Adrenal gland (tissue), 12 donors: ENCODE results near the gene NPY2R. TPM values are rescaled to one million over a fixed set of nuclear protein-coding genes. Genes with fewer than 3 reads are reported as not detected.

Experiments used
- DNase-seq, 7 donors: peaks; one replicate each; pipeline ENCODE4 v3.0.0-alpha.2; 2019 to 2020
- H3K27ac ChIP-seq, 5 donors: fragments of 200-600 bp; sonication (generic) in 4 of 5; 1 replicate in 3 of 5; 2 replicates in 2 of 5; pipeline versions ENCODE4 v1.5.1 to v1.8.0; 2016 to 2020; ENCODE audit warnings: mild to moderate bottlenecking in 1 of 5
- H3K27me3 ChIP-seq: fragments of 200-600 bp; 2 replicates; pipeline ENCODE4 v1.8.0; 2021
- H3K36me3 ChIP-seq, 2 donors: fragments of 200-600 bp; replicated peaks in 1 of 2; 1 replicate in 1 of 2; 2 replicates in 1 of 2; pipeline versions ENCODE4 v1.5.1 to v1.8.0; 2018 to 2022
- H3K4me1 ChIP-seq, 2 donors: fragments of 200-600 bp; replicated peaks in 1 of 2; 1 replicate in 1 of 2; 2 replicates in 1 of 2; pipeline versions ENCODE4 v1.5.1 to v1.8.0; 2018 to 2021
- H3K4me3 ChIP-seq, 4 donors: fragments of 200-600 bp; sonication (generic) in 3 of 4; one replicate each; pipeline ENCODE4 v1.5.1; 2016 to 2018
- H3K9me3 ChIP-seq, 3 donors: fragments of 200-600 bp; sonication (generic) in 1 of 3; replicated peaks in 1 of 3; 1 replicate in 2 of 3; 2 replicates in 1 of 3; pipeline versions ENCODE4 v1.5.1 to v1.8.0; 2016 to 2021
- POLR2A ChIP-seq, 2 donors: fragments of 450-650 bp; IDR thresholded peaks; one replicate each; pipeline ENCODE4 v1.6.1; 2017; ENCODE audit warnings: antibody characterized with exemption in 2 of 2, mild to moderate bottlenecking in 2 of 2, moderate library complexity in 1 of 2
- WGBS, 4 donors: extraction: QIAGEN DNeasy Blood & Tissue Kit in 2 of 4; methylation state at CpG; one replicate each; pipeline versions ENCODE4 v1.1.5 to v1.1.7; 2013 to 2017; 5-methylcytosine and 5-hydroxymethylcytosine counted together
- intact Hi-C, 2 donors: fragments of 100-400 bp; cut with DNase I; formaldehyde crosslinking; loops; one replicate each; pipeline versions ENCODE4 v1.14.1 to v1.15.0; 2022 to 2023
- polyA plus RNA-seq, 3 donors: library from polyadenylated mRNA; stranded (reverse); fragments of 200-250 nt in 2 of 3; fragments of 350-450 nt in 1 of 3; fragmentation: Illumina TruSeq in 1 of 3; extraction: RNeasy Lipid Tissue Mini Kit (QIAGEN cat#74804) in 1 of 3; gene quantifications; one replicate each; pipeline ENCODE4 v1.2.3, GENCODE V29; 2013 to 2014
- total RNA-seq, 9 donors: library from RNA; depleted of rRNA in 4 of 9; stranded (reverse); fragments of >200 nt in 4 of 9; fragments of 120-200 nt in 1 of 9; fragmentation: NEBNext Ultra II Directional in 1 of 9; extraction: Animal tissue kit (Norgen Biotek cat#: 25700) in 1 of 9; gene quantifications; one replicate each; pipeline versions ENCODE4 v1.1.0 to v1.2.4, GENCODE V29; 2013 to 2023
- TF ChIP-seq, protein P1 (sequence below), 6 experiments: fragments of 450-650 bp in 4 of 6; fragments of 200-600 bp in 2 of 6; sonication (generic) in 1 of 6; IDR thresholded peaks; 1 replicate in 5 of 6; 2 replicates in 1 of 6; pipeline versions ENCODE4 v1.5.1 to v1.8.0; 2016 to 2021; ENCODE audit warnings: antibody characterized with exemption in 6 of 6, mild to moderate bottlenecking in 2 of 6, moderate library complexity in 1 of 6
- donor health status: healthy with polysubstance abuse.
- donor health status: Bipolar disorder and iron deficiency.
- donor health status: DM: yes; HTN: yes; CAD: no.
- donor health status: DM: no; HTN: no; CAD: no.
- donor health status: DM: no; HTN: no; CAD: no.
- donor health status: DM: yes; HTN: yes; CAD: no.

Gene NPY2R
- total and polyA plus RNA-seq, 12 donors = 0.03 to 0.55 (median 0.12) TPM; not detected in 8

DNA sequence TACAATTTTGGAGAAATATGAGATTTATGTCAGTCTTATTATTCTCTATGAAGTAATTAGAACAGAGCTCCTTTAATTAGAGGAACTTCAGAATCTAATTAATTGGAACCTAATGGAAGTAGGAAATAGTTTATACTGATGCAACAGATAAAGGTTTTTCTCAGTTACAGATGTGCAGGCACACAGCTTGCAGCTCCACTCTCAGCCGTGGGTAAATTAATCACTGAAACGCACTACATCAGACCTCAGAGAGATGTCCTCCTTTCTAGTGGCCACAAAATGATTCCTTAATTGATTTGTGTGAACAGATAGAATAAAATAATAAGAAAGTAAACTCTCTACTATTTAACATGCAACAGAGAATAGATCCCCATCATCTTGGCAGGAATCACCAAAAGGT is 21.5 kb upstream of the NPY2R start:
- no peaks in the 10 kb centered on the region for H3K36me3 ChIP-seq
- intact Hi-C loops = no loop called here
- DNase-seq = no peak
- no peak overlapping the region for H3K4me3 ChIP-seq
- H3K9me3 ChIP-seq = no peaks in the 10 kb centered on the region
- H3K27ac ChIP-seq = no peak overlapping the region
- no peaks in the 10 kb centered on the region for H3K4me1 ChIP-seq
- no peaks in the 10 kb centered on the region for H3K27me3 ChIP-seq
- TF ChIP-seq, protein P1, sequence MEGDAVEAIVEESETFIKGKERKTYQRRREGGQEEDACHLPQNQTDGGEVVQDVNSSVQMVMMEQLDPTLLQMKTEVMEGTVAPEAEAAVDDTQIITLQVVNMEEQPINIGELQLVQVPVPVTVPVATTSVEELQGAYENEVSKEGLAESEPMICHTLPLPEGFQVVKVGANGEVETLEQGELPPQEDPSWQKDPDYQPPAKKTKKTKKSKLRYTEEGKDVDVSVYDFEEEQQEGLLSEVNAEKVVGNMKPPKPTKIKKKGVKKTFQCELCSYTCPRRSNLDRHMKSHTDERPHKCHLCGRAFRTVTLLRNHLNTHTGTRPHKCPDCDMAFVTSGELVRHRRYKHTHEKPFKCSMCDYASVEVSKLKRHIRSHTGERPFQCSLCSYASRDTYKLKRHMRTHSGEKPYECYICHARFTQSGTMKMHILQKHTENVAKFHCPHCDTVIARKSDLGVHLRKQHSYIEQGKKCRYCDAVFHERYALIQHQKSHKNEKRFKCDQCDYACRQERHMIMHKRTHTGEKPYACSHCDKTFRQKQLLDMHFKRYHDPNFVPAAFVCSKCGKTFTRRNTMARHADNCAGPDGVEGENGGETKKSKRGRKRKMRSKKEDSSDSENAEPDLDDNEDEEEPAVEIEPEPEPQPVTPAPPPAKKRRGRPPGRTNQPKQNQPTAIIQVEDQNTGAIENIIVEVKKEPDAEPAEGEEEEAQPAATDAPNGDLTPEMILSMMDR (IDR thresholded peaks at IDR 0.05) = no peak
- no peak for TF ChIP-seq POLR2A (IDR thresholded peaks at IDR 0.05)
- WGBS, 4 donors = 56 to 73% (median 65%) methylated on average over 2 of the region's 2 CpGs

DNA sequence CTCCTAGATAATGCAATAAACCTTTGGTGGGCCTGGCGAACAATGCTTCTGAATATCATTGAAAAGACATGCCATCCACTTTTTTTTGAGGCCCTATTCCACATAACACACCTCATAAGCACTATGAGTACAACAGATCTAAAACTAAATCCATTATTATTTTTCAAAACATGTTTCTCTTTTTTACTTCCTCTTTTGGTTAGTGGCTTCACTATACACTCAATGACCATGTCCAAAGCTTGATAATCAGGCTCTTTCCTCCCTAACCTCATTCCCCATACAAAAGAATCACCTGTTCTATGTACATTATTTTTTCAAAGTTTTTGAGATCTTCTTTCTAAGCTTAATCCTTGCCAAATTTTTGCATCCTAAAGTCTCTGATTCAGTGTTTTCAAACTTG is 20.4 kb upstream of the NPY2R start:
- intact Hi-C loops = no loop called here
- Histone ChIP-seq H3K27me3 (no peaks in the 10 kb centered on the region), H3K4me3 (no peak overlapping the region), H3K36me3 (no peaks in the 10 kb centered on the region), H3K27ac (no peak overlapping the region), H3K4me1 (no peaks in the 10 kb centered on the region), H3K9me3 (no peaks in the 10 kb centered on the region)
- TF ChIP-seq, protein P1 (IDR thresholded peaks at IDR 0.05) = no peak
- TF ChIP-seq POLR2A (IDR thresholded peaks at IDR 0.05) = no peak
- WGBS, 4 donors = 35 to 81% (median 37%) methylated on average over 1 of the region's 1 CpG
- DNase-seq = no peak

DNA sequence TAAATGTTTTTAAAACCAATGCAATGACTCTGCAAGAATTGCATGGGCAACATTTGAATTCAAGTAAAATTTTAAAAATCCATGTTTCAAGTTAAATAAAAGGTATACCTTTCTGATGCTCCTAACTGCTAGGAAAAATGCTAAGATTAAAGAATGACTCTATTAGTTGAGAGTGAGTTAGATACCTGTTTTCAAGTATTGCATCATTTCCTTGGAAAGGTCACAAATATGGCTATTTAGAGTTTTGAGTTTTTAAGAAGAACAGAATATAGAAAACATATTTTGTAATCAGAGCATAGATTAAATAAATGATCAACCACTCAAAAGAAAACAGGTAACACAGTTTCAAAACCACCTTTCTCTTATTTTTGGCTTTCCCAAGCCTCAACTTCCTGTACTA is 18.3 kb upstream of the NPY2R start:
- H3K9me3 ChIP-seq = no peaks in the 10 kb centered on the region
- no peaks in the 10 kb centered on the region for H3K27me3 ChIP-seq
- H3K27ac ChIP-seq = no peak overlapping the region
- no peaks in the 10 kb centered on the region for H3K4me1 ChIP-seq
- no peak for TF ChIP-seq POLR2A (IDR thresholded peaks at IDR 0.05)
- TF ChIP-seq, protein P1 (IDR thresholded peaks at IDR 0.05) = no peak
- DNase-seq = no peak
- intact Hi-C loops = no loop called here
- no peaks in the 10 kb centered on the region for H3K36me3 ChIP-seq
- H3K4me3 ChIP-seq = no peak overlapping the region

DNA sequence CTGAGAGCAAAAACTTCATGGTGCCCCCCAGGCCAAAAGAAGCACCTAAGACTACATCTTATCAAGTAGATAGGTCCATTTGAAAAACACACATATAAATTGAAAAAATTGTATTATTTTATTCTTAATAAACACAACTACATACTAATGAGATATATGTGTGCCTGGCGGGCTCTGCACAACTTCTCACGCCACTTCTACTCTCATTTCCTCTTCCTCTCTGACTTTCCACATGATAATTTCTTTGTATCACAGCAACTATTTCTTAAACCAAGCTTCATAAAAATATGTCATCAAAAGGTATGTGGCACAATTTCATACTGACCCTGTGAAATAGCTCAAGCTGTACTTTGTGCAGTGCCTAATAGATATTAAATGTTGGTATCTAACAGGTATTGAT is 10.7 kb upstream of the NPY2R start:
- intact Hi-C loops = no loop called here
- Histone ChIP-seq H3K27me3 (no peaks in the 10 kb centered on the region), H3K4me3 (no peak overlapping the region), H3K27ac (no peak overlapping the region), H3K36me3 (no peaks in the 10 kb centered on the region), H3K9me3 (no peaks in the 10 kb centered on the region), H3K4me1 (no peaks in the 10 kb centered on the region)
- WGBS, 4 donors = 77 to 89% (median 82%) methylated on average over 2 of the region's 2 CpGs
- no peak for DNase-seq
- no peak for TF ChIP-seq POLR2A (IDR thresholded peaks at IDR 0.05)
- TF ChIP-seq, protein P1 (IDR thresholded peaks at IDR 0.05) = no peak
